GM18498 (cell line): ENCODE measurements around the gene DAB2IP.
A peak's percentile ranks its signal among the peaks of the same experiment; 100 is the strongest.

Source experiments
- ATAC-seq: cut with Tn5 transposase; IDR thresholded peaks from one replicate; pipeline ENCODE4 v1.9.1; 2021; ENCODE audit warnings: mild to moderate bottlenecking, moderate library complexity; ENCODE audit not compliant: unreplicated experiment

The DAB2IP gene

DNA sequence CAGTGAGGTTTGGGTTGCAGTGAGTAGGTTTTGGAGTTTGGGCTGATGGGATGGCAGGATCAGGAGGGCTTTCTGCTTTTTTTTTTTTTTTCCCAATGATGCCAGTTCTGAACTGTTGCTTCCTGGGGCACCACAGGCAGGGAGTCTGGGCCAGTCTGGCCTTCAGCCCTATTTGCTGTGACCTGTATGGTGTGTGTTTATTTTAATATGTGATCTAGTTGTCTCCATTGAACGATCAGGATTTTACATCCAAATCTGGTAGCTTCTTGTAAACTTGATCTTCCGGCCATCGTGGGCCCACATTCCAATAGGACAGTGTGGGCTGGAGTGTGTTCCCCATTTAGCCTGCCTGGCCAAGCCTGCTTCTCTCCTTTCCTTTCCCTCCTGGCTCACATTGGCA is 25.8 kb upstream of the DAB2IP start:
- ATAC-seq, result no peak

DNA sequence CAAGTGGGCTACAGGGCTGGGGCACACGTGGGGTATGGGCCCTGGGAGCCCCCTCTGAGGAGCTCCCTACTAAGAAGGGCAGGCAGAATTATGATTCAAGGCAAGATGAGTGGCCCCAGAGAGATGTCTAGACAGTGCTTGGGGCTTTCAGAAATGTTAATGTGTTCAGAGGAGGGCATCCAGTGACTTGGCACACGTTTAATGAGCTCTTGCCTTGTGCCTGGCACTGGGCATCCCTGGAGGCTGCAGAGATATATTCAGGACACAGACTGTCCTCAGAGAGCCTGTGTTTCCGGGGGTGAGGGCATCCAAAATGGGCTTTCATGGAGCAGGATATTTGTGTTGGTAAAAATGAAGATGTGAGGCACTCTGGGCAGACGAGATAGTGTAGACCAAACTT is 25.4 kb upstream of the DAB2IP start:
- ATAC-seq, result no peak

DNA sequence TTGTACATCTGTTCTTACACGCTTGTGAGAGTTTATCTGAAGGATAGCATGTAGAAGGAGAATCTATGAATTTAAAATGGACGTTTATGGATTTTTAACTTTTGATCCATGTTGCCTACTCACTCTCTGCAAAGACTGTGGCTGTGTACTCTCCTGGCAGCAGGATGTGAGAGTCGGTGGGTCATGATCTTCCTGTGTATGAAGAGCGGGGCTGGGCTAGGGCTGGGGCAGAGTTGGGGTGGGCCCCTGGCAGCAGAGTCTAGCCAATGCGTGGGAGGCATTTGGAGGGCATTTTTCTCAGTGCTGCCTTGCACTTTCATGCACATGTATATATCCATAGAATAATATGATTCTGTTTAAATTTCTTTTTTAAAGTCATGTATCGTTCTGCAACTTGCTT is 24.0 kb upstream of the DAB2IP start:
- ATAC-seq, result no peak

DNA sequence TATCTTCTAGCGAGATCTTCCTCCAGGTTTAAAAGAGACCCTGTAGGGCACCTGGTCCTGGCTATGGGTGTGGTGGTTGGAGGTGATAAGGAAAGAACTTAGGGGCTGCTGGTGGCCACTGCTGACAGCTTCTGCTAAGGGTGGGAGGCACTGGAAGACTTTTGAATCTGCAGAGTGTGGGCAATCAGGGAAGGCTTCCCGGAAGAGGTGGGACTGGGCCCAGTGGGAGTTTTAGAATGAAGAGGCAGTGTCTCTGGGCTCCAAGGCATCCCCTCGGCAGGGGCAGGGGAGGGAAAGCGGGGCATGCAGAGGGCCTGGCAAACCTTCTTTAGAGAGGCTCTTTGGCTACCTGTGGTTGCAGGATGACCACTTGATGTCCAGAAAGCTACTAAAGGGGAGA is 23.0 kb upstream of the DAB2IP start:
- no peak for ATAC-seq

DNA sequence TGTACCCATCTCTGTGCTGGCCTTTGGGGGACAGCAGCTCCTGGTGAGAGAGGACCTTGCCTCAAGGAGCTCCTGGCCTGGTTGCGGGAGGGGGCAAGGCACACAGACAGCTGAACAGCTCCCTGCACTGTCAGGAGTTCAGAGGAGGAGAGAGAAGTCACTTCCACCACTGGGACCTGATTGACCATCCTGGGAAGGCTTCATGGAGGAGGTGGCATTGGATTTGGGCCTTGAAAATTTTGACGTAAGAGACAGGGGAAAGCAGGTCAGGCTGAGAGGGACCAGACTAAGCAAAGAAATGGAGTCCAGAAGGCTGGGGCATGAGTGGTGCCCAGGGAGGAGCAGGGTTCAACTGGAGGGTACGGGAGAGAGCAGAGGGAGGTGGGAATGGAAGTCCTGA is 20.3 kb upstream of the DAB2IP start:
- no peak for ATAC-seq

DNA sequence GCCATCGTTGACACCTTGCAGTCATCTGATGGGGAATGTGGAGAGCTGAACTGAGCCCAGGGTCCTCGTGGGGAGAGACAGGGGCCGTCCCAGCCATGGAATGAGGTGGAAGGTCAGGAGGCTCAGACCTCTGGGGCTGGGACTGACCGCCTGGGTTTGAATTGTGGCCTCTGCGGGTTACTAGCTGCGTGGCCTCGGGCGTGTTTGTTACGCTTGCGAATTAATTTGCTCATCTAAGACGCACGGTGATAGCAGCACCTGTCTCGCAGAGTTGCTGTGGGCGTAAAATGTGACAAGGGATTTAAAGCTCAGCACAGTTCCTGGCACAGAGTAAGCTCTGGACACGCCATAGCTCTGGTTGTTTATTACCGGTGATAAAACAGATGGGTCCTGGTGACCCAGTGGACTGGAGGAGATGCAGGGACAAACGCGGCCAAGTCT is 19.4 kb upstream of the DAB2IP start:
- no peak for ATAC-seq

DNA sequence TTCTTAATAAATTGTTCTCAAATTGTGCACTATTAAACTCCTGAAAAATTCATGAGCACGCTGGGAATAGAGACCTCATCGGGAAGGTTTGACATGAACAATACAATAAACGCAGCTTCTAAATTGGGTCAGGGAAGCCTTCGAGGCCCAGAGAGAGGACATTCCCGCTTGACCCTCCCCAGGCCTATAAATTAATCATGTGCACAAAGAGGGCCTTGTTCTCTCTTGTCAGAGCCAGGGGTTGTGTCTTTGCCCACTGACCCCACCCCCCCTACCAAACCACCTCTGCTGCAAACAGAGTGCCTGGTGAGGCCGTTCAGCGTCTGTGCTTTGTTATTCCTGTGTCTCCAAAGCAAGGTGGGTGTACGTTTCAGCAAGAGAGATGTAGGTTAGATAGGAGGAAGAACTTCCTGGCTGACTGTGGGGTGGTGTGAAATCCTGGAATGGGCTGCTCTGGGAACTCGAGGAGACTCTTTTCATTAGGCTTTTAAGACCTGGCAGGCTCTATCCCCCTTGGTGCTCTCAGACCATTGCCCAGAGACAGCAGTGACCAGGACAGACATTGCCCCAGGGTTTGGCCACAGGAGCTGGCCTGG is 18.2 kb upstream of the DAB2IP start:
- ATAC-seq, result no peak

DNA sequence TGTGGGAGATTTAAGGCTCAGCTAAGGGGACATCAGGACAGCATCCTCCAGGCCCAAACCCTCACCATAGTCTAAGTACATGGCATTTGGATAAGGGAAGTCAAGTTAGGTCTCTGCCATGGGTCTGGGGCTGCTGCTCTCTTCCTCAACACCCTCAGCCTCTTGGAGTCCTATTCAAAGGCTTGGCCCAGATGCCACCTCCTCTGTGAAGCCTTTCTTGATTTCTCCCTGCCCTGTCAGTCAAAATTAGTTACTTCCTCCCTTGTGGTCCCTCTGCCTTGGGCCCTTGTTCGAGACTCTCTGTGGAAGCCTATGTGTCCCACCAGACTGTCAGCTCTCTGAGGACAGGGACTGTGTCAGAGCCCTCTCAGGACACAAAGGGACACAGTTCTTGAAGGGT is 17.7 kb upstream of the DAB2IP start:
- ATAC-seq, result no peak

DNA sequence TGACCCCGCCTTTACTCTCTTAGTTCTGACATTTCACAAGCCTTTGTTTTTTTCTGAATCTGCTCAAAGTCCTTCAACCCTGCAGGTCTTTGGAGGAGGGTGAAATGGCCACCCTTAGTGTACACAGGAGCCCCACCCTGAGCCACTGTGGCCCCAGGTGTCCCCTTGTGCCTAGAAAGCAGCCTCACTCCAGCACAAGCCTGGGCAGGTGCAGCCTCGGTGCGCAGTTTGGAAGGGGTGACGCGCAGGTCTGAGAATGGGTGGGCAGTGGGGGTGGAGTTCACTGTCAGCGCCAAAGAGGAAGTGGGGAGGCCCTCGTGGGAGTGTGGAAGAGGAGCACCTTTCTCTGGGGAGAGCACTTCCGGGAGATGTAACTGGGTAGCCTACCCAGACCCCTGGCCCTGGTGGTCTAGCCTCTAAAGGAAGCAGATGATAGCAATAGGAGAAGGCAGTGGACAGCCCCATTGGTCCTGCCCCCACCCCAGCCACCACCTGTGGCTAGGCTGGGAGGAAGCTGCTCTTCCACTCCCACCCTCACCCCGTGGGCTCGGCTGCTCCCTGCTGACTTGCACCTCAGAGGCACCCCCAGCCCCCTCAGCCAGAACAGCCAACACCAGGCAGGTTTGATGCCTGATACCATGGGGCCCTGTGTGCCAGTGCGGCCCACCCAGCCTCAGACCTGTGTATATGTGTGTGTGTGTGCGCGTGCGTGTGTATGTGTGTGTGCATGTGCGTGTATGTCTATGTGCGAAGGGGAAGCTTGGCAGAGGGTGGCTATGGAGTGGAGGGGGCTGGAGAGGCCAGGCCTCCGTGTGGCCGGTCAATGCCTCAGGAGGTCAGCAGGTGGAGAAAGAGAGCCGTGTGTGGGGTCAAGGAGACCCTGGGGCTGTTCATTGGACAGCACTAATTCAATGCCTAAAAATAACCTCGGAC is 16.8 kb upstream of the DAB2IP start:
- peak; percentile 54 for ATAC-seq

DNA sequence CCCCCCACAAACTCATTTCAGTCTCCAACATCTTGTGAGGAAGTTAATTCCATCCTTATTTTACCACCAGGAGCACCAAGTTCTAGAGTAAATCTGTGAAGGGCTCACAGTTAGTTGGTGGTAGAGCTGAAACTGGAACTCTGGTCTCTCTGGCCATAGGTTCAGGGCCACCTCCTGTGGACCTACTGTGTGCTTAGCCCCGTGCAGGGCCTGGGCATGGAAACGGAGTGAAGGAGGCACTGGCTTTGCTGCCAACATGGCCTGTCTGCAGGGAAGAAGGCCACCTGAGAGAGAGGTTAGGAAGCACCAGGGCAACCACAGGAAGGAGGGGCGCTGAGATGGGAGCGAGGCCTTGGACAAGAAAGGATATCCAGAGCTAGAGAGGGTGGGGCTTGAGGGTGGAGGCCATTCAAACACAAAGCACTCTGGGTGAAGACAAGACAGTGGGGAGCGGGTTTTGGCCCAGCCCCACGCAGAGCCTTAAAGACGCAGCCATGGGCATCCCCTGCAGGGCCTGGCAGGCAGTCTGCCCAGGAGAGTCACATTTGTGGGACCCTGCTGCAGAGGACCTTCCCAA is 16.0 kb upstream of the DAB2IP start:
- no peak for ATAC-seq

DNA sequence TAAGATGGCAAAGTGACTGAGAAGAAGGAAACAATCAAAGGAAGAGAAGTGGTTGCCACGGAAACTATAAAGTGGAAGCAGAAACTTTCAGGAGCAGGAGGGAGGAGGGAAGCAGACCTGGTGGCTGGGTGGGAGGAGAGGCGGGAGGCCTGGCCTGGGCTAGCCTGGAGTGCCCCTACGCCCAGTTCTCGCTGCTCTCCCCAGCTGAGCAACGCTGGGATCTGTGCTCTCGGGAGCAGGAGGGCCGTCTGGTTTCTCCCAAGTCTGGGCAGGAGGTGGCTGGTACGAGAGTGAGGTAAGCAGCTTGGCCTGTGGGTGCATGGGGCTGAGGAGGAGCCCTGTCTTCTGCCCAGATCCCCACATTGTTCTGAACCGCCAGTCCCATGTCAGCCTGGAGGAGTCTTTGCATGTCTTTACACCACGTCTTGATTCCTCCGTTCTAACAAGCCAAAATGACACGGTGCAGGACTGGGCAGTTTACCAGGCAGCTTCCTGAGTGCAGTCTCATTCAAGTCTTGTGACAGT is 15.0 kb upstream of the DAB2IP start:
- ATAC-seq, result no peak

DNA sequence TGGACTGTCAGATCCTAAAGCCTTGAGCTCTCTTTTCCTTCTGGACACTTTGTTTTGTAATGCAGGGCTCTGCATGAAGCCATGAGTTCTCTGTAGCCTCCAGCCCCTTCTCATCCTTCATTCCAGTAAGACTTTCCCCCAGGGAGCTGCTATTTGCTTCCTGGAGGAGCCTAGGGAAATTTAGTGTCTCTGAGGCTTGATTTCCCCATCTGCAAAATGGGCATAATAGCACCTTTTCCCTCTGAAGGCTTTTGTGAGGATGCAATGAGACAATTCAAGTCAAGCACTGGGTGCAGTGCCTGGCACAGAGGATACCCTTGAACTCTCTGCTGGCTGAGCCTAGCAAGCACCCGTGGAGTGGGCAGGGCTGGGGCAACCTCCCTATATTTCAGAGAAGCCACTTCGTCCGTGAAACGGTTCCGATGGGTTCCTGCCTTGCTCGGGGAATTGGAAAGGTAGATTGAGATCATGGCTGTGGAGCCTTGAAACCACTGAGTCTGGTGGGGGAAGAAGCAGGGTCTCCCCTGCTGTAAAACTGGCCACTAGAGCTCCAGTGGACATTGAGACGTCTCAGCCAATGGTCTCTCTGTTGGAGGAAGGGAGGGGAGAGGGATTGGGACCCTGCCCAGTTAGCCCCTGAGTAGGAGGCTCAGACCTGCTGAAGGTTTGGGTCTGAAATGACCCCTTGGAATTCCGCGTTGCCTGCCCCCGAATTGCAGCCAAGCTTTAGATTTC is 14.3 kb upstream of the DAB2IP start:
- ATAC-seq, result no peak

DNA sequence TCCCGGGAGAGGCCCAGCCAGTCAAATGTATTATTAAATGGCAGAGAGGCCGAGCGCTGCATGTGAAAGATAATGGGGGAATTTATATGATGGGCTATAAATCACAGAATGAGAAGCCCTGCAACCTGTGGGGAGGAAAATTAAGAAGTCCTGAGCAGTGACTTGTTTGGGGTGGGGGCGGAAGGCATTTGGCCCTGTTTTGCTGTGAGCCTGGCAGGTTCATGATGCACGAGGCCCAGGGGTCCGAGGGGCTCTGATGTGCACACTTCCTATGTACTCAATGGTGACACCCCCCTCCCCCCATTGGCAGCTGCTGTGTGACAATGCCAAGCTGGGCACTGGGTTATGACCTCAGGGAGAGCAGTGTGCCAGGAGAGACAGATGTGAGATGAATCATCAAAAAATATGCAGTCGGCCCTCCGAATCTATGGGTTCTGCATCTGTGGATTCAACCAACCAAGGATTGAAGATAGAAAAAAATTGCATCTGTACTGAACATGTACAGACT is 13.7 kb upstream of the DAB2IP start:
- ATAC-seq, result no peak

DNA sequence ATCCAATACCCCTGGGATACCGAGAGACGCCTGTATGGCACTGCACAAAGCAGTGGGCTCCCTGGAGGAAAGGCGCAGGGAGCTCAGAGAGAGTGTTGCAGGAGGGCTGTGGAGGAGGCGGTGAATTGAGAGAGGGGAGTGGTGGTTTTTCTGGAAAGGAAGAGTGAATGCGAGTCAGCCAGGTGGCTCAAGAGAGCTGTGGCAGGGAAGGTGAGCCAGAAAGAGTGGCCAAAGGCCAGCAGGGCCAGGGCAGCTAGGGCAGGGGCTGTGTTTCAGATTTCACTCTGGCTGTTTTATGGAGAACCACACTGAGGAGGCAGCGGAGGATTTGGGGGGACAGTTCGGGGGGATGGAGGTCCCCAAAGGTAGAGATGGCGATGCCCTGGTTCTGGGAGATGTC is 13.0 kb upstream of the DAB2IP start:
- ATAC-seq, result no peak

DNA sequence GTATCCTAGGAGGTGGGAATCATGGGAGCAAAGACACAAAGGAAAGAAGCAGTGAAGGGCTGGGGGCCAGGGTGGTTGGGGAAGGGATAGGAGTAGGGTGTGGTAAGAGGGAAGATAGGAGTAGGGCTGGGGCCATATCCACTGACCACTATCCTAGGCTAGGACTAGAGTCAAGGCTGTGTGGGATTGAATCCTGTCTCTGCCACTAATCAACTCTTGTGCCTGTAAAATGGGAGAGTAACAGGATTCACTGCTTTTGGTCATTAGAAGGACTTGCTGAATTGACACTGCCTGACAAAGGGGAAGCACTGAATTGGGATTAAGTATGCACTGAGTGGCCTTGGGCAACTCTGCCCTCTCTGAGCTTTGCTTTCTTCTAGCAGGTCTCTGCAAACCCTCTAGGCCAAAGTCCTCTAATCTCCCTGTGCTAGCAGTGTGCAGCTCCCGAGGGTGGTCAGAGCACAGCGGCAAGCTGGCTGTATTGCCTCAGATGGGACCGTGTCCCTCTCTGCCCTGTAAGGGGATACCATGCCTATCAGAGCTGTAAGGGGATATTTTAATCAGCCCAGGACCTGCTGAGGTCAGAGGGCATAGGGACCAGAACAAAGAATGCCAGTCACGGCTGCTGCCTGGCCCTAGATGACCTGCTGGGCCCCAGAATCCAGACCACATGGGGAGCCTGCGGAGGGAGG is 12.4 kb upstream of the DAB2IP start:
- ATAC-seq, result no peak

DNA sequence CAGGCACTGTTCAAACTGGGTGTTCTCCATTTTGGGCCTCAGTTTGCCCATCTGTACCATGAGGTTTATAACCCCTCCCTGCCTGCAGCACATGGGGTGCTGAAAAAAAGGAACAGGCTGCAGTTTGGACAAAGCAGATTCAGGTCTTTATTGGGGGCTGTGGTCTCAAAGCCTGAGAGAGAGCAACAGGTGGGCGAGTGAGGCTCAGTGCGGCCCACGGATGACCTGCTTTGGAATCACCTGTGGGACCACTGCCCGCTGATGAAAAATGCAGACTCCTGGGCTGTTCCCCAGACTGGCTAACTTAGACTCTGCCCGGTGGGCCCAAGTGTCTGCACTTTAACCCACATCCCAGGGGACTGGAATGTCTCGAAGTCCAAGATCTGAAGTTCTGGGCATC is 11.8 kb upstream of the DAB2IP start:
- ATAC-seq, result no peak

DNA sequence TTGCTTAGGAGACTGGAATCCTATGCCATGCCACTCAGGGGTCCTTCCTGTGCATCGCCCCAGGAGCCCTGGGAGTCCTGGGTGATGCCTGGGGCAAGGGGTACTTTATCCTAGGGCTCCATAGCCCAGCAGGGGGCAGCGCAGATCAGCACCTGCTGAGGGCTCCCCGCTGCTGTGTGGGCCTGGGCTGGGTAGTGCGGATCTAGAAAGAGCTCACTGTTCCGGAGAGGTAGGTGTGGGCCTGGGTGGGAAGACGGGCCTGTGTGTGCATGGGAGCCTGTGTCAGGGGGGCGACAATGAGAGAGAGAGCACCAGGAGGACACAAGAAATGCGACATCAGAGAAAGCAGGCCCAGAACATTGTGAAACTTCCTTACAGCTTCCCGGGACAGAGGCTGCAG is 11.4 kb upstream of the DAB2IP start:
- no peak for ATAC-seq

DNA sequence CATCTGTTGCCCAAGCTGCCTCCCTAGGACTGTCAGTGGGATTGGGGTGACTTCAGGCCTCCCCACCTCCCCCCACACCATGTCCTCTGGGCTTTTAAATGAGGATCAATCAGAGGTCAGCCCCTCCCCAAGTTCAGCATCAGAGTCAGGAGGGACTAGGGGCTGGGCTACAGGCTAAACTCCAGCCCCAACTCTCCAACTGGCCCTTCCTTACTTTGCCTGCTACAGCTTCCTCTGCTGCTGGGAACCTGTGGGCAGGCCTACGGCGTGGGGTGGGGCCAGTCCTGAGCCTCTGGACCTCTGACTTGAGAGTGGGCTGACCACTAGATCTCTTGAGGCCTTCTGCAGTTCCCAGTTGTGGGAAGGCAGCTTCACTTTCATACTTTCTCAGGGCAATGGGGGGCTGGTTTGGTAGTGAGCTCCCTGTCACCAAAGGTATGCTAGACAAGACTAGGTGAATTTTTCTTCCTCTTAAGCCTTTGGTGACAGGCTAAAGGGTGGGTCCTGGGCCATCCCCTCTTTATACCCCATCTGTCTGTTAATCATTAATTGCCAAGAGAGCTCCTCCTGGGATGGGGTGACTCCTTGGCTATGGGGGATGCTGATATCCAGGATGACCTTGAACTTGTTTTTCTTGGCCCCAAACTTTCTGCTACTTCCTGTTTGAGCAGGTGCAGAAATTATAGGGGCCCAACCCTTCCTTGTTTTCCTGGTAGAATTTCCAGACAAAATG is 10.8 kb upstream of the DAB2IP start:
- no peak for ATAC-seq

DNA sequence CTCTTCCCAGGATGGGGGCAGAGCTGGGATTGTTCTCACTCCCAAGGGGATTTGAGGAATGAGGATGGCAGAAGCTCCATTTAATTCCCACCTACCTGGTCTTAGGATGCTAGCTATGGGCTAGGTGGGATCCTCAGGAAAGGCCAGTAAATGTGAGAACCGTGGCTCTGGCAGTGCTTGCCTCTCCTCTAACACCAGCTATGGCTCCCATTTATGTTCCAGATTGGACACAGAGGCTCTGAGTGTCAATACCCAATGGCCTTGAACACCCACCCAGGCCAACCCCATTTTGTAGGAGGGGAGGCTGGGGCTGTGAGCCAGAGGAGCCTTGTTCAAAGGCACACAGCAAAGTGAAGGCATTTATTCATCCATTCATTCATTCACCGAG is 10.2 kb upstream of the DAB2IP start:
- no peak for ATAC-seq

DNA sequence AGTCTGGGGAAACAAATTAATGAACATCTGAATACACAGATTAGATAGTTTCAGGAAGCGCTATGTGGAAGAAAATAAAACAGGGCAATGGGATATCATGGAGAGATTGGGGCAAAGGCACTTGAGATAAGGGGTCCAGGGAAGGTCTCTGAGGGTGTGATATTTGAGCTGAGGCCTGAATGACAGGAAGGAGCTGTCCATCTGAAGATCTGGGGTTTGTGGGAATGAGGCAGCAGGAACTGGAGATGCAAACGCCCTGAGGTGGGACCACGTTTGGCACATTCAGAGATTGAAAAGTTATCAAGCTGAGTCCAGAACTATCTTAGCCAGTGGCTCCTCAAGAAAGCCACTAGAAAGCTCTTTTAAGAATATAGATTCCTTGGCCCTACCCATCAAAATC is 8.7 kb upstream of the DAB2IP start:
- ATAC-seq, result no peak
